ENCODE results near the gene SUPT6H.

DNA sequence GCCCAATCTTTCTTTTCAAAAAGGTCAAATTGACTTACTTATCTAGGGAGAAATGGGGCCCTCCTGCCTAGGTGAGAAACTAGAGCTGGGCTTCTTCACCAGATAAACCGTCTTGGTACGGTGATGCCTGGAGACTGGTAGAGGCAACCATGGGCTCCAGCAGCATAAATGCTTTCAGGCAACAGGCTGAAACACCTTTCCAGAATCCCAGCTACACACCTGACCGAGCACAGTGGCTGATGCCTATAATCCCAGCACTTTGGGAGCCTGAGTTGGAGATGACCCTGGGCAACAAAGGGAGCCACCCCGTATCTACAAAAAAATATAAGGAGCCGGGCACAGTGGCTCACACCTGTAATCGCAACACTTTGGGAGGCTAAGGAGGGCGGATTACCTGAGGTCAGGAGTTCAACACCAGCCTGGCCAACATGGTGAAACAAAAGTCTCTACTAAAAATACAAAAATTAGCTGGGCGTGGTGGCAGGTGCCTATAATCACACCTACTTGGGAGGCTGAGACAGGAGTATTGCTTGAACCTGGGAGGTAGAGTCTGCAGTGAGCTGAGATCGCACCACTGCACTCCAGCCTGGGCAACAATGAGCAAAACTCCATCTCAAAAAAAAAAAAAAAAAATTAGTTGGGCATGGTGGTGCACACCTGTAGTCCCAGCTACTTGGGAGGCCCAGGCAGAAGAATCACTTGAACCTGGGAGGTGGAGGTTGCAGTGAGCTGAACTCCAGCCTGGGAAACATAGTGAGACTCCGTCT is 89.8 kb downstream of the SUPT6H start:
- TF ChIP-seq NBN (IDR thresholded peaks at IDR 0.05; ENCODE audit: low read depth) (no peak), EZH2 (IDR thresholded peaks at IDR 0.05; ENCODE audit: borderline replicate concordance, low read depth, low read length) (no peak), CHD2 (IDR thresholded peaks at IDR 0.05; ENCODE audit: low read depth, low read length) (no peak), HDAC2 (IDR thresholded peaks at IDR 0.05) (no peak)
- TF ChIP-seq, protein P1, sequence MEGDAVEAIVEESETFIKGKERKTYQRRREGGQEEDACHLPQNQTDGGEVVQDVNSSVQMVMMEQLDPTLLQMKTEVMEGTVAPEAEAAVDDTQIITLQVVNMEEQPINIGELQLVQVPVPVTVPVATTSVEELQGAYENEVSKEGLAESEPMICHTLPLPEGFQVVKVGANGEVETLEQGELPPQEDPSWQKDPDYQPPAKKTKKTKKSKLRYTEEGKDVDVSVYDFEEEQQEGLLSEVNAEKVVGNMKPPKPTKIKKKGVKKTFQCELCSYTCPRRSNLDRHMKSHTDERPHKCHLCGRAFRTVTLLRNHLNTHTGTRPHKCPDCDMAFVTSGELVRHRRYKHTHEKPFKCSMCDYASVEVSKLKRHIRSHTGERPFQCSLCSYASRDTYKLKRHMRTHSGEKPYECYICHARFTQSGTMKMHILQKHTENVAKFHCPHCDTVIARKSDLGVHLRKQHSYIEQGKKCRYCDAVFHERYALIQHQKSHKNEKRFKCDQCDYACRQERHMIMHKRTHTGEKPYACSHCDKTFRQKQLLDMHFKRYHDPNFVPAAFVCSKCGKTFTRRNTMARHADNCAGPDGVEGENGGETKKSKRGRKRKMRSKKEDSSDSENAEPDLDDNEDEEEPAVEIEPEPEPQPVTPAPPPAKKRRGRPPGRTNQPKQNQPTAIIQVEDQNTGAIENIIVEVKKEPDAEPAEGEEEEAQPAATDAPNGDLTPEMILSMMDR (IDR thresholded peaks at IDR 0.05 in 2 of 3, conservative IDR thresholded peaks at IDR 0.05 in 1 of 3; ENCODE audit: insufficient read depth in 2 of 3, low read depth in 1 of 3, low read length in 3 of 3), result no peak

All from K562 (cell line).